IMR-90 (cell line): ENCODE results near the gene GP5. TPM values are rescaled to one million over a fixed set of nuclear protein-coding genes. Genes with fewer than 3 reads are reported as not detected.

Experiments
- ATAC-seq: fragments of 200-7000 bp; cut with Tn5 transposase; 2 replicates; pipeline ENCODE4 v1.9.1; 2020; ENCODE audit warnings: low read depth, mild to moderate bottlenecking, moderate library complexity
- BruUV-seq: library from RNA; stranded (reverse); fragments of 400-500 nt; replicated peaks from 2 replicates; lab custom pipeline; 2021; lab: Mats Ljungman, UMichigan
- CTCF ChIA-PET: fragments of 300-600 bp; formaldehyde crosslinking; extraction: SDS; loops from one replicate; lab custom pipeline; 2021; ENCODE audit warnings: antibody characterized with exemption; lab: Yijun Ruan, JAX
- POLR2A ChIA-PET: fragments of 300-600 bp; sonication (Branson Sonifier 250); formaldehyde crosslinking; loops from one replicate; lab custom pipeline; 2022; ENCODE audit warnings: antibody characterized with exemption; ENCODE audit not compliant: unreplicated experiment; lab: Charles Lee
- DNase-seq: peaks from one replicate; pipeline ENCODE4 v3.0.0; 2013
- H2AFZ ChIP-seq: replicated peaks from 2 replicates; pipeline ENCODE3; 2013; ENCODE audit warnings: low read length, mild to moderate bottlenecking; ENCODE audit not compliant: poor library complexity
- H2AK5ac ChIP-seq: 2 replicates; pipeline ENCODE4 v1.6.1; 2013; ENCODE audit warnings: low read depth, low read length, inconsistent platforms
- H2AK9ac ChIP-seq: replicated peaks from 2 replicates; pipeline ENCODE3; 2013; ENCODE audit warnings: mild to moderate bottlenecking, low read depth, low read length, moderate library complexity; ENCODE audit not compliant: poor library complexity
- H2BK120ac ChIP-seq: 2 replicates; pipeline ENCODE4 v1.6.1; 2013; ENCODE audit warnings: low read depth, low read length, inconsistent platforms
- H2BK15ac ChIP-seq: 3 replicates; pipeline ENCODE4 v1.6.1; 2013; ENCODE audit warnings: low read depth, low read length, inconsistent platforms
- H2BK20ac ChIP-seq: 2 replicates; pipeline ENCODE4 v1.6.1; 2013; ENCODE audit warnings: low read depth, mild to moderate bottlenecking, inconsistent platforms, low read length, moderate library complexity
- H2BK5ac ChIP-seq: 2 replicates; pipeline ENCODE4 v1.6.1; 2013; ENCODE audit warnings: mild to moderate bottlenecking, low read depth, low read length, inconsistent platforms; ENCODE audit not compliant: poor library complexity, severe bottlenecking
- H3K14ac ChIP-seq: replicated peaks from 2 replicates; pipeline ENCODE4 v1.6.1; 2013; ENCODE audit warnings: low read depth, low read length, inconsistent platforms
- H3K18ac ChIP-seq: 2 replicates; pipeline ENCODE4 v1.6.1; 2013; ENCODE audit warnings: low read depth, low read length, control low read depth
- H3K23ac ChIP-seq: 2 replicates; pipeline ENCODE4 v1.6.1; 2013; ENCODE audit warnings: low read depth, low read length, inconsistent platforms
- H3K27ac ChIP-seq: 2 replicates; pipeline ENCODE4 v1.5.1; 2013; ENCODE audit warnings: mild to moderate bottlenecking, control low read depth, low read length; ENCODE audit not compliant: insufficient read depth
- H3K27me3 ChIP-seq: 2 replicates; pipeline ENCODE4 v1.6.1; 2013; ENCODE audit warnings: low read length; ENCODE audit not compliant: control insufficient read depth, insufficient read depth
- H3K36me3 ChIP-seq: 2 replicates; pipeline ENCODE4 v1.6.1; 2013; ENCODE audit warnings: low read length, mixed read lengths; ENCODE audit not compliant: control insufficient read depth, insufficient read depth
- H3K4ac ChIP-seq: 2 replicates; pipeline ENCODE4 v1.6.1; 2013; ENCODE audit warnings: low read depth, low read length, inconsistent platforms
- H3K4me1 ChIP-seq: 2 replicates; pipeline ENCODE4 v1.6.1; 2013; ENCODE audit warnings: low read length, mixed read lengths; ENCODE audit not compliant: control insufficient read depth, insufficient read depth
- H3K4me2 ChIP-seq: 2 replicates; pipeline ENCODE4 v1.6.1; 2013; ENCODE audit warnings: low read depth, mild to moderate bottlenecking, control low read depth, low read length, moderate library complexity
- H3K4me3 ChIP-seq: 2 replicates; pipeline ENCODE4 v1.5.1; 2013; ENCODE audit warnings: low read depth, mild to moderate bottlenecking, control low read depth, low read length, moderate library complexity; ENCODE audit not compliant: insufficient read depth
- H3K56ac ChIP-seq: 2 replicates; pipeline ENCODE4 v1.6.1; 2013; ENCODE audit warnings: low read length, inconsistent platforms; ENCODE audit not compliant: insufficient read depth; ENCODE audit errors: extremely low read depth
- H3K79me1 ChIP-seq, 2 experiments: 2 replicates each; pipeline ENCODE4 v1.6.1; 2013; ENCODE audit warnings: low read length in 2 of 2, inconsistent platforms in 1 of 2, low read depth in 1 of 2
- H3K9ac ChIP-seq: 2 replicates; pipeline ENCODE4 v1.6.1; 2013; ENCODE audit warnings: low read depth, low read length, control low read depth
- H3K9me1 ChIP-seq: 2 replicates; pipeline ENCODE4 v1.6.1; 2013; ENCODE audit warnings: low read length, inconsistent platforms; ENCODE audit not compliant: insufficient read depth
- H3K9me3 ChIP-seq: 2 replicates; pipeline ENCODE4 v1.6.1; 2013; ENCODE audit warnings: low read length; ENCODE audit not compliant: control insufficient read depth, insufficient read depth
- H4K20me1 ChIP-seq: 2 replicates; pipeline ENCODE4 v1.6.1; 2013; ENCODE audit warnings: low read length, inconsistent platforms; ENCODE audit not compliant: insufficient read depth
- H4K5ac ChIP-seq: 2 replicates; pipeline ENCODE4 v1.6.1; 2013; ENCODE audit warnings: mild to moderate bottlenecking, low read depth, low read length, control low read depth
- H4K8ac ChIP-seq, 2 experiments: 2 replicates each; pipeline ENCODE4 v1.6.1; 2013; ENCODE audit warnings: low read depth in 2 of 2, low read length in 2 of 2, control low read depth in 1 of 2, inconsistent platforms in 1 of 2
- H4K91ac ChIP-seq: 2 replicates; pipeline ENCODE4 v1.6.1; 2013; ENCODE audit warnings: low read depth, low read length, inconsistent platforms; ENCODE audit not compliant: insufficient read depth
- BHLHE40 ChIP-seq: fragments of 150-350 bp; IDR thresholded peaks from 2 replicates; pipeline ENCODE4 v1.6.1; 2016; ENCODE audit warnings: mild to moderate bottlenecking, low read depth, low read length
- CEBPB ChIP-seq: IDR thresholded peaks from 2 replicates; pipeline ENCODE4 v1.6.1; 2012; ENCODE audit warnings: low read depth, low read length, improper control_type of control experiment
- CHD1 ChIP-seq: IDR thresholded peaks from 2 replicates; pipeline ENCODE4 v1.6.1; 2012; ENCODE audit warnings: low read depth, low read length, improper control_type of control experiment
- CTCF ChIP-seq: conservative IDR thresholded peaks from 2 replicates; pipeline ENCODE4 v1.5.1; 2012; ENCODE audit warnings: mild to moderate bottlenecking, low read depth, low read length, improper control_type of control experiment
- FOS ChIP-seq: fragments of 150-350 bp; IDR thresholded peaks from 2 replicates; pipeline ENCODE4 v1.6.1; 2016; ENCODE audit warnings: low read depth, low read length
- MAFK ChIP-seq: IDR thresholded peaks from 2 replicates; pipeline ENCODE4 v1.6.1; 2012; ENCODE audit warnings: low read depth, low read length, improper control_type of control experiment
- MAZ ChIP-seq: IDR thresholded peaks from 2 replicates; pipeline ENCODE4 v1.6.1; 2012; ENCODE audit warnings: low read depth, mild to moderate bottlenecking, low read length, improper control_type of control experiment, moderate library complexity, borderline replicate concordance
- MXI1 ChIP-seq: IDR thresholded peaks from 2 replicates; pipeline ENCODE4 v1.6.1; 2012; ENCODE audit warnings: low read depth, mild to moderate bottlenecking, low read length, moderate library complexity, borderline replicate concordance
- NFE2L2 ChIP-seq: fragments of 150-350 bp; IDR thresholded peaks from 2 replicates; pipeline ENCODE4 v1.6.1; 2016; ENCODE audit warnings: low read depth, mild to moderate bottlenecking, low read length
- POLR2A ChIP-seq: IDR thresholded peaks from 2 replicates; pipeline ENCODE4 v1.6.1; 2012; ENCODE audit warnings: mild to moderate bottlenecking, low read depth, low read length
- RAD21 ChIP-seq: IDR thresholded peaks from 2 replicates; pipeline ENCODE4 v1.6.1; 2012; ENCODE audit warnings: low read length, improper control_type of control experiment
- RCOR1 ChIP-seq: IDR thresholded peaks from 2 replicates; pipeline ENCODE4 v1.6.1; 2012; ENCODE audit warnings: mild to moderate bottlenecking, low read length, improper control_type of control experiment; ENCODE audit not compliant: insufficient replicate concordance
- RFX5 ChIP-seq: IDR thresholded peaks from 2 replicates; pipeline ENCODE4 v1.8.0; 2012; ENCODE audit warnings: low read depth, mild to moderate bottlenecking, low read length, moderate library complexity
- SMC3 ChIP-seq: fragments of 150-350 bp; IDR thresholded peaks from 2 replicates; pipeline ENCODE4 v1.6.1; 2016; ENCODE audit warnings: low read depth, mild to moderate bottlenecking, antibody characterized with exemption, low read length, moderate library complexity
- USF2 ChIP-seq: fragments of 150-350 bp; IDR thresholded peaks from 2 replicates; pipeline ENCODE4 v1.6.1; 2017; ENCODE audit warnings: mild to moderate bottlenecking, antibody characterized with exemption, low read length, low read depth
- WGBS, 2 experiments: methylation state at CpG; one replicate each; pipeline versions ENCODE4 v1.1.5 to v1.1.7; 2013; ENCODE audit warnings: missing lambda C conversion rate in 2 of 2; ENCODE audit not compliant: insufficient read length in 1 of 2; ENCODE audit errors: extremely low coverage in 2 of 2; 5-methylcytosine and 5-hydroxymethylcytosine counted together
- dilution Hi-C: fragments of 300-500 bp; cut with HindIII; formaldehyde crosslinking; loops from one replicate; pipeline ENCODE4 v1.14.3; 2018; ENCODE audit warnings: low sequenced_read_pairs; ENCODE audit not compliant: unreplicated experiment
- in situ Hi-C: fragments of 300-500 bp; cut with MboI; formaldehyde crosslinking; loops from 3 replicates; pipeline ENCODE4 v1.14.3; 2019; ENCODE audit warnings: low sequenced_read_pairs, inconsistent platforms, mixed read lengths
- intact Hi-C: fragments of 100-400 bp; cut with micrococcal nuclease; formaldehyde crosslinking; loops from 2 replicates; pipeline ENCODE4 v1.10.0; 2022
- polyA plus RNA-seq, 3 experiments: library from polyadenylated mRNA; depleted of rRNA; stranded (reverse); fragments of >200 nt; gene quantifications; 2 replicates each; pipeline ENCODE4 v1.2.3, GENCODE V29; 2012; ENCODE audit warnings: low replicate concordance in 1 of 3
- total RNA-seq: library from RNA; depleted of rRNA; stranded (reverse); fragments of >200 nt; gene quantifications from 2 replicates; pipeline ENCODE4 v1.2.3, GENCODE V29; 2012
- TF ChIP-seq, protein P1 (sequence below): fragments of 150-350 bp; IDR thresholded peaks from 2 replicates; pipeline ENCODE4 v1.6.1; 2016; ENCODE audit warnings: low read depth, mild to moderate bottlenecking, low read length, moderate library complexity, borderline replicate concordance

Gene GP5
- total and polyA plus RNA-seq, 2 of the 4 experiments (the other 2 are of a cell fraction), result under 0.01 to 0.12 TPM

- Histone ChIP-seq H2BK15ac (no peak overlapping the region), H4K20me1 (no peaks in the 10 kb centered on the region), H3K9me3 (no peaks in the 10 kb centered on the region; the same call in none of the 2 replicates), H2AK5ac (no peak overlapping the region; the same call in 1 of the 2 replicates), H3K27ac (no peak overlapping the region), H2BK120ac (no peak overlapping the region), H3K36me3 (no peaks in the 10 kb centered on the region), H3K56ac (no peak overlapping the region), H2BK5ac (no peak overlapping the region), H3K4me2 (no peak overlapping the region), H3K9ac (no peak overlapping the region), H4K91ac (no peak overlapping the region), H3K18ac (no peak overlapping the region), H2BK20ac (no peak overlapping the region), H2AFZ (peak overlapping the region; percentile 39), H3K14ac (no peak overlapping the region), H3K23ac (no peak overlapping the region), H2AK9ac (peak overlapping the region; percentile 5), H3K27me3 (peaks cover 35% of the 10 kb centered on the region), H3K4me3 (no peak overlapping the region), H3K79me1 (no peaks in the 10 kb centered on the region), H3K4ac (no peak overlapping the region), H3K9me1 (no peaks in the 10 kb centered on the region), H3K4me1 (no peaks in the 10 kb centered on the region), H4K5ac (no peak overlapping the region), H4K8ac (no peak overlapping the region)
- dilution Hi-C loops (no loop called here), in situ Hi-C loops (no loop called here), intact Hi-C loops (no loop called here)
- BruUV-seq, result no TSS peak
- DNase-seq, result no peak
- ChIA-PET POLR2A (no interaction called here), CTCF (interaction anchor here (0.9 kb wide), 1 partner anchor 43 kb away, joined by 3 read pairs; no protein-coding TSS in a partner anchor)
- 81% methylated on average over 12 of the region's 15 CpGs; no CpG with 5 or more reads in 1 of the 2 experiments for WGBS, 2 experiments
- ATAC-seq, result no peak
- TF ChIP-seq MAZ (no peak), NFE2L2 (no peak), CHD1 (no peak), RCOR1 (no peak), USF2 (no peak), SMC3 (no peak), RFX5 (no peak), BHLHE40 (no peak), MXI1 (no peak), MAFK (no peak), CEBPB (no peak), CTCF (no peak), POLR2A (no peak), FOS (no peak), RAD21 (no peak)
- TF ChIP-seq, protein P1, sequence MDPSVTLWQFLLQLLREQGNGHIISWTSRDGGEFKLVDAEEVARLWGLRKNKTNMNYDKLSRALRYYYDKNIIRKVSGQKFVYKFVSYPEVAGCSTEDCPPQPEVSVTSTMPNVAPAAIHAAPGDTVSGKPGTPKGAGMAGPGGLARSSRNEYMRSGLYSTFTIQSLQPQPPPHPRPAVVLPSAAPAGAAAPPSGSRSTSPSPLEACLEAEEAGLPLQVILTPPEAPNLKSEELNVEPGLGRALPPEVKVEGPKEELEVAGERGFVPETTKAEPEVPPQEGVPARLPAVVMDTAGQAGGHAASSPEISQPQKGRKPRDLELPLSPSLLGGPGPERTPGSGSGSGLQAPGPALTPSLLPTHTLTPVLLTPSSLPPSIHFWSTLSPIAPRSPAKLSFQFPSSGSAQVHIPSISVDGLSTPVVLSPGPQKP, result no peak
These were observed 13.0 kb downstream of the GP5 start for GRCh38 chr3:194386066-194386465.
